H1 (cell line): ENCODE results near the gene HDAC10. TPM values are rescaled to one million over a fixed set of nuclear protein-coding genes. Genes with fewer than 3 reads are reported as not detected.
A peak's percentile ranks its signal among the peaks of the same experiment; 100 is the strongest.

Experiments used
- FOSL1 ChIP-seq: IDR thresholded peaks from 2 replicates; pipeline ENCODE4 v1.6.1; 2011; ENCODE audit warnings: mild to moderate bottlenecking, low read depth, low read length, moderate library complexity; ENCODE audit not compliant: insufficient read depth
- SP4 ChIP-seq: IDR thresholded peaks from 2 replicates; pipeline ENCODE4 v1.6.1; 2012; ENCODE audit warnings: low read length, inconsistent platforms
- polyA plus RNA-seq, 7 experiments: library from polyadenylated mRNA; depleted of rRNA in 3 of 7; stranded (reverse) in 5 of 7; unstranded in 2 of 7; fragments of >200 nt in 5 of 7; fragments of 200-250 nt in 2 of 7; gene quantifications; 1 replicate in 5 of 7; 2 replicates in 1 of 7; 4 replicates in 1 of 7; pipeline versions ENCODE4 v1.2.1 to v1.2.3, GENCODE V29; 2011 to 2013; ENCODE audit warnings: missing spikeins in 2 of 7, mixed read lengths in 2 of 7
- total RNA-seq: library from RNA; stranded (reverse); fragmentation: NEBNext Ultra II Directional; extraction: Animal tissue kit (Norgen Biotek cat#: 25700); gene quantifications from 2 replicates; pipeline ENCODE4 v1.2.1, GENCODE V29; 2021

The HDAC10 gene
- total and polyA plus RNA-seq, 2 of the 8 experiments (the other 6 are each of a cell fraction or from before 2014, with no cell fraction given) = 11.2 to 26.4 TPM

DNA sequence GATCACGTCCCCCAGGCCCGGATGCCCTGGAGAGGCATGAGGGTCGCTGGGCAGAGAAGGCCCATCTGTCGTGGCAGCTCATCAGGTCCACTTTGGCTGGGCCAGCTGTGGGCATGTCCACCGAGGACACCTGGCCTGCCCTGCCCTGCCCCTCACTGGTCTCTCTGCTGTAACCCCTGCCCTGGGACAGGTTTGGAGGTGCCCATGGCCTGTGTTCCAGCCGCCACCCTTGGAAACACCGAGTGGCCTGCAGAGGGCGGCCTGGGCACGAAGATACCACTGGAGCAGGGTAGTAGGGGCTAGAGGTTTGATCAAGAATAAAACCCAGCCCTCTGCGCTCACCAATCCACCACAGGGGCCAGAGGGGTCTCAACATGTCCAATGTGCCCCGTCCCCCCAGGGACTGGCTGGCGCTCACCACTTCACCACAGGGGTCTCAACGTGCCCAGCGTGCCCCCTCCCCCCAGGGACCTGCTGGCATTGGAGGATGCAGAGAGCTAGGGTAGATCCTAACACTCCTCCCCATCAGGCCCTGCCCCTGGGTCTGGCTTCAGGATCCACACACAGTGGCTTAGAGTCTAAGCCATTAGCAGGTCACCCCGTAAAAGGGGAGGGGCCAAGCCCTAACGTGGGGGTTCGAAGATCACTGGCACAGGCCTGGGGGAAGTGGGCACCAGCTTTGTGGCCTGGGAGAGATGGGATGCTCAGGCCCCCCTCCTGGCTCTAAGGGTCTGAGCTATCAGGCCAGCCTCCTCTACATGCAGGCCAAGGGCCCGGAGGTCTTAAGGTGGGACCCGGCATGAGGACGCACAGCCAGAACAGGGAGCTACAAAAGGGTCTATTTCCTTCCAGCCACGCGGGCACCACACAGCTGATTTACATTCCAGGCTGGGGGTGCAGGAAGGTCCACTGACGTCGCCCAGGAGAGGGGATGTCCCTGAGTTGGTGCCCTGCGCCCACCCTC, 1.3 kb upstream of the HDAC10 start (continued):
- no peak for TF ChIP-seq FOSL1
- TF ChIP-seq SP4 = peak; percentile 33; the same call in 1 of the 2 replicates
